Endothelial cell of umbilical vein (primary cell): Measurements from ENCODE around the gene C1R. TPM values are rescaled to one million over a fixed set of nuclear protein-coding genes. Genes with fewer than 3 reads are reported as not detected.

Experiments
- BruUV-seq: library from RNA; stranded (reverse); fragments of 400-500 nt; replicated peaks from 2 replicates; lab custom pipeline; 2021; lab: Mats Ljungman, UMichigan
- CTCF ChIA-PET: fragments of 300-600, 350-600 bp; sonication (Branson Sonifier 250); formaldehyde crosslinking; loops from one replicate; lab custom pipeline; 2021; ENCODE audit warnings: antibody characterized with exemption, inconsistent platforms; lab: Charles Lee
- POLR2A ChIA-PET: fragments of 300-600, 350-600 bp; sonication (Branson Sonifier 250); formaldehyde crosslinking; loops from one replicate; lab custom pipeline; 2021; ENCODE audit warnings: antibody characterized with exemption, inconsistent platforms; lab: Charles Lee
- DNase-seq: peaks from one replicate; pipeline ENCODE4 v3.0.0-alpha.2; 2011; ENCODE audit warnings: low read depth, low spot score
- FAIRE-seq: peaks from 2 replicates; lab custom pipeline; 2011; peaks lifted over from hg19 to GRCh38; lab: Jason Lieb, UNC
- H2AFZ ChIP-seq: 2 replicates; pipeline ENCODE4 v1.6.0; 2012; ENCODE audit warnings: low read depth, low read length, control low read depth, inconsistent platforms
- H3K27ac ChIP-seq: 2 replicates; pipeline ENCODE4 v1.5.1; 2011; ENCODE audit warnings: low read depth, mild to moderate bottlenecking, control low read depth, low read length, moderate library complexity; ENCODE audit not compliant: insufficient read depth
- H3K27me3 ChIP-seq, 2 experiments: 2 replicates each; pipeline versions ENCODE4 v1.6.0 to v1.6.1; 2011; ENCODE audit warnings: low read length in 2 of 2, mixed read lengths in 1 of 2; ENCODE audit not compliant: control insufficient read depth in 2 of 2, insufficient read depth in 2 of 2
- H3K36me3 ChIP-seq, 2 experiments: 2 replicates in 1 of 2; 3 replicates in 1 of 2; pipeline ENCODE4 v1.5.1; 2011; ENCODE audit warnings: low read length in 2 of 2, mild to moderate bottlenecking in 1 of 2, moderate library complexity in 1 of 2; ENCODE audit not compliant: control insufficient read depth in 2 of 2, insufficient read depth in 2 of 2; ENCODE audit errors: extremely low read depth in 1 of 2
- H3K4me1 ChIP-seq: 3 replicates; pipeline ENCODE4 v1.5.1; 2011; ENCODE audit warnings: mild to moderate bottlenecking, low read length; ENCODE audit not compliant: control insufficient read depth, insufficient read depth; ENCODE audit errors: extremely low read depth
- H3K4me2 ChIP-seq: 2 replicates; pipeline ENCODE4 v1.6.1; 2011; ENCODE audit warnings: low read length, control low read depth, mixed read lengths; ENCODE audit not compliant: insufficient read depth
- H3K4me3 ChIP-seq, 3 experiments: fragments of 200-600 bp in 1 of 3; sonication (generic), shearing (Covaris generic) in 1 of 3; replicated peaks in 1 of 3; 2 replicates each; pipeline ENCODE4 v1.5.1; 2011 to 2016; ENCODE audit warnings: control low read depth in 3 of 3, low read length in 3 of 3, mild to moderate bottlenecking in 2 of 3, inconsistent platforms in 1 of 3, low read depth in 1 of 3, moderate library complexity in 1 of 3; ENCODE audit not compliant: insufficient read depth in 1 of 3
- H3K79me2 ChIP-seq: 2 replicates; pipeline ENCODE4 v1.6.0; 2012; ENCODE audit warnings: low read length, inconsistent platforms; ENCODE audit not compliant: control insufficient read depth, insufficient read depth
- H3K9ac ChIP-seq: replicated peaks from 2 replicates; pipeline ENCODE3; 2011; ENCODE audit warnings: low read length, control low read depth; ENCODE audit not compliant: insufficient read depth; ENCODE audit errors: extremely low read depth
- H3K9me1 ChIP-seq: replicated peaks from 3 replicates; pipeline ENCODE4 v1.6.0; 2011; ENCODE audit warnings: mild to moderate bottlenecking, low read length; ENCODE audit not compliant: control insufficient read depth, insufficient read depth; ENCODE audit errors: extremely low read depth
- H3K9me3 ChIP-seq: replicated peaks from 2 replicates; pipeline ENCODE4 v1.5.1; 2012; ENCODE audit warnings: low read length, inconsistent platforms; ENCODE audit not compliant: control insufficient read depth, insufficient read depth
- H4K20me1 ChIP-seq: replicated peaks from 2 replicates; pipeline ENCODE3; 2011; ENCODE audit warnings: mild to moderate bottlenecking, low read length; ENCODE audit not compliant: control insufficient read depth, insufficient read depth; ENCODE audit errors: extremely low read depth
- EZH2 ChIP-seq: IDR thresholded peaks from 2 replicates; pipeline ENCODE4 v1.6.1; 2012; ENCODE audit warnings: borderline replicate concordance, low read depth, mild to moderate bottlenecking, moderate library complexity, low read length, inconsistent platforms; ENCODE audit not compliant: severe bottlenecking
- FOS ChIP-seq: IDR thresholded peaks from 2 replicates; pipeline ENCODE4 v1.6.1; 2011; ENCODE audit warnings: mild to moderate bottlenecking, low read length, moderate library complexity, borderline replicate concordance; ENCODE audit not compliant: insufficient read depth
- GATA2 ChIP-seq: IDR thresholded peaks from 2 replicates; pipeline ENCODE4 v1.7.0; 2011; ENCODE audit warnings: low read depth, mild to moderate bottlenecking, moderate library complexity, mixed read lengths, low read length; ENCODE audit not compliant: insufficient read length, insufficient read depth
- JUN ChIP-seq: IDR thresholded peaks from 2 replicates; pipeline ENCODE4 v1.6.1; 2011; ENCODE audit warnings: borderline replicate concordance, low read depth; ENCODE audit not compliant: insufficient read length, insufficient read depth
- MYC ChIP-seq: IDR thresholded peaks from one replicate; pipeline ENCODE4 v1.6.1; 2011; ENCODE audit warnings: mild to moderate bottlenecking, low read depth, low read length
- POLR2A ChIP-seq: IDR thresholded peaks from 2 replicates; pipeline ENCODE4 v1.6.1; 2012; ENCODE audit warnings: low read depth, mild to moderate bottlenecking, control low read depth, low read length
- POLR2AphosphoS5 ChIP-seq: IDR thresholded peaks from 2 replicates; pipeline ENCODE4 v1.6.1; 2012; ENCODE audit warnings: low read depth, mild to moderate bottlenecking, control low read depth, low read length, moderate library complexity; ENCODE audit not compliant: insufficient read depth
- dilution Hi-C: fragments of 300-500 bp; cut with MboI; formaldehyde crosslinking; loops from one replicate; pipeline ENCODE4 v1.15.0; 2019; ENCODE audit warnings: low sequenced_read_pairs; ENCODE audit not compliant: extremely low pct_ligation_motif_present
- intact Hi-C: fragments of 100-400 bp; cut with micrococcal nuclease; formaldehyde crosslinking; loops from one replicate; pipeline ENCODE4 v1.10.0; 2022
- polyA plus RNA-seq, 4 experiments: library from polyadenylated mRNA; depleted of rRNA in 3 of 4; stranded (reverse) in 3 of 4; unstranded in 1 of 4; fragments of >200 nt; gene quantifications; 2 replicates each; pipeline versions ENCODE4 v1.2.1 to v1.2.3, GENCODE V29; 2011 to 2012; ENCODE audit warnings: missing spikeins in 1 of 4
- total RNA-seq: library from RNA; stranded (reverse); gene quantifications from 2 replicates; pipeline ENCODE4 v1.2.3, GENCODE V29; 2021
- TF ChIP-seq, protein P1 (sequence below), 2 donors: IDR thresholded peaks; 1 replicate in 1 of 2; 2 replicates in 1 of 2; pipeline ENCODE4 v1.5.1; 2011; ENCODE audit warnings: low read length in 2 of 2, mild to moderate bottlenecking in 2 of 2, moderate library complexity in 2 of 2, control low read depth in 1 of 2, inconsistent platforms in 1 of 2, low read depth in 1 of 2; ENCODE audit not compliant: insufficient read depth in 1 of 2; ENCODE audit errors: extremely low read depth in 1 of 2
- TF ChIP-seq, protein P2 (sequence below): IDR thresholded peaks from 2 replicates; pipeline ENCODE4 v1.6.1; 2011; ENCODE audit not compliant: insufficient read depth, insufficient read length

The C1R gene
- total and polyA plus RNA-seq, 2 donors (not counting 3 experiments of a cell fraction or from before 2014, with no cell fraction given) = 3.6 to 5.8 TPM

- TF ChIP-seq, protein P1, sequence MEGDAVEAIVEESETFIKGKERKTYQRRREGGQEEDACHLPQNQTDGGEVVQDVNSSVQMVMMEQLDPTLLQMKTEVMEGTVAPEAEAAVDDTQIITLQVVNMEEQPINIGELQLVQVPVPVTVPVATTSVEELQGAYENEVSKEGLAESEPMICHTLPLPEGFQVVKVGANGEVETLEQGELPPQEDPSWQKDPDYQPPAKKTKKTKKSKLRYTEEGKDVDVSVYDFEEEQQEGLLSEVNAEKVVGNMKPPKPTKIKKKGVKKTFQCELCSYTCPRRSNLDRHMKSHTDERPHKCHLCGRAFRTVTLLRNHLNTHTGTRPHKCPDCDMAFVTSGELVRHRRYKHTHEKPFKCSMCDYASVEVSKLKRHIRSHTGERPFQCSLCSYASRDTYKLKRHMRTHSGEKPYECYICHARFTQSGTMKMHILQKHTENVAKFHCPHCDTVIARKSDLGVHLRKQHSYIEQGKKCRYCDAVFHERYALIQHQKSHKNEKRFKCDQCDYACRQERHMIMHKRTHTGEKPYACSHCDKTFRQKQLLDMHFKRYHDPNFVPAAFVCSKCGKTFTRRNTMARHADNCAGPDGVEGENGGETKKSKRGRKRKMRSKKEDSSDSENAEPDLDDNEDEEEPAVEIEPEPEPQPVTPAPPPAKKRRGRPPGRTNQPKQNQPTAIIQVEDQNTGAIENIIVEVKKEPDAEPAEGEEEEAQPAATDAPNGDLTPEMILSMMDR (IDR thresholded peaks at IDR 0.05; ENCODE audit: extremely low read depth in 1 of 2, insufficient read depth in 1 of 2, low read depth in 1 of 2, low read length in 2 of 2) = no peak
- TF ChIP-seq, protein P2, sequence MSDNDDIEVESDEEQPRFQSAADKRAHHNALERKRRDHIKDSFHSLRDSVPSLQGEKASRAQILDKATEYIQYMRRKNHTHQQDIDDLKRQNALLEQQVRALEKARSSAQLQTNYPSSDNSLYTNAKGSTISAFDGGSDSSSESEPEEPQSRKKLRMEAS = no peak
- no peak for TF ChIP-seq POLR2AphosphoS5
- no peak for TF ChIP-seq JUN
- TF ChIP-seq FOS = no peak
- TF ChIP-seq EZH2 = no peak
- TF ChIP-seq MYC = no peak
- TF ChIP-seq GATA2 = no peak
- no peak for TF ChIP-seq POLR2A
- DNase-seq (no peak), FAIRE-seq (no peak)
- H3K9me3 ChIP-seq = no peaks in the 10 kb centered on the region
- H3K4me1 ChIP-seq = no peaks in the 10 kb centered on the region
- dilution Hi-C loops = no loop called here
- no peak overlapping the region for H3K4me2 ChIP-seq
- no peak overlapping the region for H3K4me3 ChIP-seq
- no peaks in the 10 kb centered on the region for H4K20me1 ChIP-seq
- ChIA-PET CTCF (no interaction called here), POLR2A (no interaction called here)
- no peak overlapping the region for H3K9ac ChIP-seq
- intact Hi-C loops = no loop called here
- no peak overlapping the region for H3K27ac ChIP-seq
- no TSS peak for BruUV-seq
- no peaks in the 10 kb centered on the region for H3K79me2 ChIP-seq
- H3K9me1 ChIP-seq = no peaks in the 10 kb centered on the region
- peaks cover 3 to 12% of the 10 kb centered on the region in 2 experiments for H3K27me3 ChIP-seq
- no peaks in the 10 kb centered on the region for H3K36me3 ChIP-seq
- no peak overlapping the region for H2AFZ ChIP-seq
These were observed 14.1 kb downstream of the C1R start for GRCh38 chr12:7078163-7078562.
